ENCODE results near the gene MICAL3. TPM values are rescaled to one million over a fixed set of nuclear protein-coding genes. Genes with fewer than 3 reads are reported as not detected.
"Not testable (repeated sequence)": the region's sequence is repeated elsewhere in the genome, so short reads cannot be mapped to it uniquely, and the experiment has no call there.

MICAL3 gene, protein sequence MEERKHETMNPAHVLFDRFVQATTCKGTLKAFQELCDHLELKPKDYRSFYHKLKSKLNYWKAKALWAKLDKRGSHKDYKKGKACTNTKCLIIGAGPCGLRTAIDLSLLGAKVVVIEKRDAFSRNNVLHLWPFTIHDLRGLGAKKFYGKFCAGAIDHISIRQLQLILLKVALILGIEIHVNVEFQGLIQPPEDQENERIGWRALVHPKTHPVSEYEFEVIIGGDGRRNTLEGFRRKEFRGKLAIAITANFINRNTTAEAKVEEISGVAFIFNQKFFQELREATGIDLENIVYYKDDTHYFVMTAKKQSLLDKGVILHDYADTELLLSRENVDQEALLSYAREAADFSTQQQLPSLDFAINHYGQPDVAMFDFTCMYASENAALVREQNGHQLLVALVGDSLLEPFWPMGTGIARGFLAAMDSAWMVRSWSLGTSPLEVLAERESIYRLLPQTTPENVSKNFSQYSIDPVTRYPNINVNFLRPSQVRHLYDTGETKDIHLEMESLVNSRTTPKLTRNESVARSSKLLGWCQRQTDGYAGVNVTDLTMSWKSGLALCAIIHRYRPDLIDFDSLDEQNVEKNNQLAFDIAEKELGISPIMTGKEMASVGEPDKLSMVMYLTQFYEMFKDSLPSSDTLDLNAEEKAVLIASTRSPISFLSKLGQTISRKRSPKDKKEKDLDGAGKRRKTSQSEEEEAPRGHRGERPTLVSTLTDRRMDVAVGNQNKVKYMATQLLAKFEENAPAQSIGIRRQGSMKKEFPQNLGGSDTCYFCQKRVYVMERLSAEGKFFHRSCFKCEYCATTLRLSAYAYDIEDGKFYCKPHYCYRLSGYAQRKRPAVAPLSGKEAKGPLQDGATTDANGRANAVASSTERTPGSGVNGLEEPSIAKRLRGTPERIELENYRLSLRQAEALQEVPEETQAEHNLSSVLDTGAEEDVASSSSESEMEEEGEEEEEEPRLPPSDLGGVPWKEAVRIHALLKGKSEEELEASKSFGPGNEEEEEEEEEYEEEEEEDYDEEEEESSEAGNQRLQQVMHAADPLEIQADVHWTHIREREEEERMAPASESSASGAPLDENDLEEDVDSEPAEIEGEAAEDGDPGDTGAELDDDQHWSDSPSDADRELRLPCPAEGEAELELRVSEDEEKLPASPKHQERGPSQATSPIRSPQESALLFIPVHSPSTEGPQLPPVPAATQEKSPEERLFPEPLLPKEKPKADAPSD (N-terminal part only)
- total RNA-seq (100 to 1,000 TPM in 1 of 7 donors, 10 to 100 TPM in 6; 17.5 to 106 (median 81.6) TPM), polyA plus RNA-seq (10 to 100 TPM; 24.1 to 31.9 TPM)
- long read RNA-seq, donor 1, partial matches to known transcripts = 7 of 16 reads
- long read RNA-seq, donor 1, other reads (novel, unspliced or antisense) = 9 of 16 reads
- long read RNA-seq, donor 2, partial matches to known transcripts = 6 of 6 reads
- long read RNA-seq, donor 2, other reads (novel, unspliced or antisense) = 0 of 6 reads
- long read RNA-seq, donor 3, partial matches to known transcripts = 11 of 34 reads
- long read RNA-seq, donor 3, other reads (novel, unspliced or antisense) = 17 of 34 reads

DNA sequence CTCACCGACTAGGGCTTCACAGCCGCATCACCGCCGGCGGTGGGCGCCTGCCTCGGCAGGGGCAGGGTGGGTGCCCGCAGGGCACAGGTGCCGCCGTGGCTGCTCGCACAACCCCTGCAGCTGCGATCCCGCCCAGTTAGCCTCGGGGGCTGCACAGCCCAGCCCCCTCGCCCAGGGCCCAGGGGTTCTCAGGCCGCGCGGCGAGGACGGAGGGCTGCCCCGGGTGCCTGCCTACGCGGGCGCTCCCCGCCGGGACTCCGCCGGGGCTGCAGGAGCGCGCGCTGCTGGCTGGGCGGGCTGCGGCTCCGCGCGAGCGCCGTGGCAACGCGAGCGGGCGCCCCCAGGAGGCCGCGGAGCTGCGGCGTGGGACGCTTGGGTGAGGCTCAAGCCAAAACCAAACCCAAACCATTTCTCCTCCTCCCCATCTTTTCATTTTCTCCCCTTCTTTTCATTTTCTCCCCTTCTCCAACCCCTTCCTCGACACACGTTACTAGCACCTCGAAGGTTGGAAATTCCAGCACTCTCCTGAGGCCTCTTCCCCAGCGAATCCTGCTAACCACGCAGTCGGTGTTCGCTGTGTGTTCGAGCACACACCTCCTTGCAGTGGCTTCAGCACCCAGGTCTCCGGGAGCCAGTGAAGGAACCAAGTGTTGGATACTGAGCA is at the start of gene MICAL3:
Gene MICAL3 (minus strand): TSS at position 286 of the 664 bp plus-strand sequence. CDS start 117,749 bp downstream, outside the sequence.
- DNase-seq = peak; percentile 50 to 80 (median 68)
- peaks cover 6% of the 10 kb centered on the region for H3K4me1 ChIP-seq (ENCODE audit: insufficient read depth)
- H3K9me3 ChIP-seq = no peaks in the 10 kb centered on the region
- peak within 1 kb of the TSS; percentile 59 for H3K4me3 ChIP-seq
- H3K27me3 ChIP-seq = no peaks in the 10 kb centered on the region
- H3K27ac ChIP-seq = peak within 1 kb of the TSS; percentile 73 to 77
- intact Hi-C loops (cut with DNase I) = loop anchor here in 3 of 4 donors (5.0 to 10.0 kb wide), 4 partner anchors 50 to 462 kb away; partner anchors contain the start of genes PEX26 (in 3 of the 3) and SLC25A18 (in 1 of the 3)
- TF ChIP-seq POLR2A (IDR thresholded peaks at IDR 0.05) (no peak), EP300 (IDR thresholded peaks at IDR 0.05) (no peak)
- TF ChIP-seq, protein P1, sequence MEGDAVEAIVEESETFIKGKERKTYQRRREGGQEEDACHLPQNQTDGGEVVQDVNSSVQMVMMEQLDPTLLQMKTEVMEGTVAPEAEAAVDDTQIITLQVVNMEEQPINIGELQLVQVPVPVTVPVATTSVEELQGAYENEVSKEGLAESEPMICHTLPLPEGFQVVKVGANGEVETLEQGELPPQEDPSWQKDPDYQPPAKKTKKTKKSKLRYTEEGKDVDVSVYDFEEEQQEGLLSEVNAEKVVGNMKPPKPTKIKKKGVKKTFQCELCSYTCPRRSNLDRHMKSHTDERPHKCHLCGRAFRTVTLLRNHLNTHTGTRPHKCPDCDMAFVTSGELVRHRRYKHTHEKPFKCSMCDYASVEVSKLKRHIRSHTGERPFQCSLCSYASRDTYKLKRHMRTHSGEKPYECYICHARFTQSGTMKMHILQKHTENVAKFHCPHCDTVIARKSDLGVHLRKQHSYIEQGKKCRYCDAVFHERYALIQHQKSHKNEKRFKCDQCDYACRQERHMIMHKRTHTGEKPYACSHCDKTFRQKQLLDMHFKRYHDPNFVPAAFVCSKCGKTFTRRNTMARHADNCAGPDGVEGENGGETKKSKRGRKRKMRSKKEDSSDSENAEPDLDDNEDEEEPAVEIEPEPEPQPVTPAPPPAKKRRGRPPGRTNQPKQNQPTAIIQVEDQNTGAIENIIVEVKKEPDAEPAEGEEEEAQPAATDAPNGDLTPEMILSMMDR (IDR thresholded peaks at IDR 0.05) = peak; percentile 36 to 69 (median 57)
- no peaks in the 10 kb centered on the region for H3K36me3 ChIP-seq
- 1 to 2% (median 1%) methylated on average over 52 to 56 of the region's 56 CpGs for WGBS, 3 donors

- not testable (repeated sequence) for H3K27ac ChIP-seq; H3K9me3 ChIP-seq; H3K4me3 ChIP-seq; H3K36me3 ChIP-seq; H3K4me1 ChIP-seq (ENCODE audit: insufficient read depth); DNase-seq; H3K27me3 ChIP-seq
- 79 to 84% (median 83%) methylated on average over 4 of the region's 4 CpGs for WGBS, 3 donors
- intact Hi-C loops (cut with DNase I) = loop anchor here (2.0 to 10.0 kb wide), 6 partner anchors 49 to 243 kb away; partner anchors contain the start of gene MICAL3 (in 2 of the 4)
These were observed 49.6 kb upstream of the MICAL3 start for GRCh38 chr22:18073927-18074326.

- H3K36me3 ChIP-seq = no peaks in the 10 kb centered on the region
- H3K4me3 ChIP-seq = no peak overlapping the region
- 66 to 87% (median 76%) methylated on average over 2 of the region's 2 CpGs for WGBS, 3 donors
- TF ChIP-seq, protein P1 (IDR thresholded peaks at IDR 0.05) = no peak
- H3K9me3 ChIP-seq = no peaks in the 10 kb centered on the region
- H3K4me1 ChIP-seq (ENCODE audit: insufficient read depth) = peaks cover 1% of the 10 kb centered on the region
- no peak for DNase-seq
- no peak overlapping the region for H3K27ac ChIP-seq
- H3K27me3 ChIP-seq = no peaks in the 10 kb centered on the region
- intact Hi-C loops (cut with DNase I) = loop anchor here in 3 of 4 donors (10.0 kb wide), 3 partner anchors 49 to 159 kb away; partner anchors contain the start of gene MICAL3 (in 2 of the 3)
These were observed 49.1 kb upstream of the MICAL3 start for GRCh38 chr22:18073467-18073866.

- no peaks in the 10 kb centered on the region for H3K27me3 ChIP-seq
- intact Hi-C loops (cut with DNase I) = loop anchor here in 3 of 4 donors (10.0 kb wide), 3 partner anchors 47 to 157 kb away; partner anchors contain the start of gene MICAL3 (in 2 of the 3)
- no peak overlapping the region for H3K27ac ChIP-seq
- no peaks in the 10 kb centered on the region for H3K36me3 ChIP-seq
- TF ChIP-seq POLR2A (IDR thresholded peaks at IDR 0.05) (no peak), EP300 (IDR thresholded peaks at IDR 0.05) (no peak)
- TF ChIP-seq, protein P1 (IDR thresholded peaks at IDR 0.05) = no peak
- peaks cover 4% of the 10 kb centered on the region for H3K4me1 ChIP-seq (ENCODE audit: insufficient read depth)
- DNase-seq = no peak
- no peak overlapping the region for H3K4me3 ChIP-seq
- WGBS, 3 donors = 56 to 73% (median 68%) methylated on average over 1 of the region's 1 CpG
- no peaks in the 10 kb centered on the region for H3K9me3 ChIP-seq
These were observed 47.6 kb upstream of the MICAL3 start for GRCh38 chr22:18071968-18072310.

DNA sequence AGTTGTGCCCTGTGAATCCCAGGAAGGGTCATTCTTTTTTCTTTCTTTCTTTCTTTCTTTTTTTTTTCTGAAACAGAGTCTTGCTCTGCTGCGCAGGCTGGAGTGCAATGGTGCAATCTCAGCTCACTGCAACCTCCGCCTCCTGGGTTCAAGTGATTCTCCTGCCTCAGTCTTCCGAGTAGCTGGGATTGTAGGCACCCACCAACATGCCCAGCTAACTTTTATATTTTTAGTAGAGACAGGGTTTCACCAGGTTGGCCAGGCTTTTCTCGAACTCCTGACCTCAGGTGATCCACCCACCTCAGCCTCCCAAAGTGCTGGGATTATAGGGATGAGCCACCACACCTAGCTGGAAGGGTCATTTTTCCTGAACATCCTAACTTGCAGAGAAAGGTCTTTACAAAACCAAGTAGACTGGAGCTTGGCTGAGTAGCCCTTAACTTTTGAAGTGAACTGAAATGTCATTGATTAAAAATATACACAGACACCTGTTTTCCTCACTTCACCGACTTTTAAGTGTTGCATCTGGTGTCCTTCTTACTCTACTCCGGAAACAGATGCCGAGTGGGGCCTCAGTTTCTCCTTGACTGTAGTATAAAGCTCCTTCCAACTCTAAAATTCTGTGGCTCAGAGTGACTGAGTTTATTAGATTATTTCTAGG is 47.1 kb upstream of the MICAL3 start:
- not testable (repeated sequence) for DNase-seq; H3K36me3 ChIP-seq; H3K4me1 ChIP-seq (ENCODE audit: insufficient read depth); H3K4me3 ChIP-seq; H3K27me3 ChIP-seq; H3K27ac ChIP-seq; H3K9me3 ChIP-seq
- WGBS, 3 donors = 85 to 90% (median 85%) methylated on average over 7 of the region's 7 CpGs
- intact Hi-C loops (cut with DNase I) = loop anchor here in 3 of 4 donors (10.0 kb wide), 3 partner anchors 47 to 157 kb away; partner anchors contain the start of gene MICAL3 (in 2 of the 3)
